ENCODE measurements around the gene STXBP4.

- no peak for TF ChIP-seq POLR2A (IDR thresholded peaks at IDR 0.05)
- TF ChIP-seq CTCF (IDR thresholded peaks at IDR 0.05): no peak
Observed at GRCh38 chr17:55210292-55210691, 241.7 kb downstream of the STXBP4 start.
